HG03432 (cell line): ENCODE data around the gene LBHD2.
"Not testable (repeated sequence)": the region's sequence is repeated elsewhere in the genome, so short reads cannot be mapped to it uniquely, and the experiment has no call there.

Experiments
- ATAC-seq: cut with Tn5 transposase; IDR thresholded peaks from one replicate; pipeline ENCODE4 v1.9.1; 2021; ENCODE audit warnings: mild to moderate bottlenecking, moderate library complexity; ENCODE audit not compliant: unreplicated experiment

LBHD2 gene

GRCh38 chr14:103084021-103084919 lies at the start of gene LBHD2:
LBHD2 (plus strand) TSS chr14:103084210; CDS start chr14:103086013, 1,803 bp downstream.
- ATAC-seq, result no peak

GRCh38 chr14:103041464-103041863 lies 42.5 kb upstream of the LBHD2 start:
- no peak for ATAC-seq

GRCh38 chr14:103043257-103044015 lies 40.6 kb upstream of the LBHD2 start:
- no peak for ATAC-seq

GRCh38 chr14:103045371-103045869 lies 38.6 kb upstream of the LBHD2 start:
- ATAC-seq, result no peak

- not testable (repeated sequence) for ATAC-seq
Observed at GRCh38 chr14:103047453-103047852, 36.6 kb upstream of the LBHD2 start.

GRCh38 chr14:103050935-103051334 lies 33.1 kb upstream of the LBHD2 start:
- no peak for ATAC-seq

GRCh38 chr14:103052407-103052806 lies 31.6 kb upstream of the LBHD2 start:
- no peak for ATAC-seq

GRCh38 chr14:103055695-103056094 lies 28.3 kb upstream of the LBHD2 start:
- no peak for ATAC-seq

- no peak for ATAC-seq
Observed at GRCh38 chr14:103056322-103057027, 27.5 kb upstream of the LBHD2 start.

- no peak for ATAC-seq
Observed at GRCh38 chr14:103057028-103057371, 27.0 kb upstream of the LBHD2 start.

GRCh38 chr14:103057372-103058163 lies 26.4 kb upstream of the LBHD2 start, which contains the start of gene CDC42BPB:
CDC42BPB (minus strand) TSS chr14:103057549; CDS start chr14:103057173, 376 bp downstream.
- peak; percentile 83 for ATAC-seq

- peak; percentile 3 for ATAC-seq
Observed at GRCh38 chr14:103058164-103059055, 25.6 kb upstream of the LBHD2 start.

GRCh38 chr14:103059556-103059955 lies 24.5 kb upstream of the LBHD2 start:
- no peak for ATAC-seq

GRCh38 chr14:103061482-103061976 lies 22.5 kb upstream of the LBHD2 start:
- ATAC-seq, result no peak

GRCh38 chr14:103064436-103064835 lies 19.6 kb upstream of the LBHD2 start:
- no peak for ATAC-seq

- ATAC-seq, result no peak
Observed at GRCh38 chr14:103064978-103065377, 19.0 kb upstream of the LBHD2 start.

- ATAC-seq, result no peak
Observed at GRCh38 chr14:103065861-103066260, 18.1 kb upstream of the LBHD2 start.

GRCh38 chr14:103066399-103066798 lies 17.6 kb upstream of the LBHD2 start:
- ATAC-seq, result no peak
